Parathyroid adenoma (tissue), 2 donors: ENCODE data around the gene RFC3.

Experiments used
- H2AFZ ChIP-seq: fragments of 300-600 bp; sonication (generic); one replicate; pipeline ENCODE4 v1.7.0; 2017; ENCODE audit warnings: antibody characterized with exemption, mild to moderate bottlenecking
- H3K27ac ChIP-seq: fragments of 300-600 bp; sonication (generic); one replicate; pipeline ENCODE4 v1.7.0; 2017
- H3K27me3 ChIP-seq: fragments of 300-600 bp; sonication (generic); one replicate; pipeline ENCODE4 v1.7.0; 2017; ENCODE audit warnings: low read length; ENCODE audit not compliant: control insufficient read depth, insufficient read depth
- H3K36me3 ChIP-seq: fragments of 300-600 bp; sonication (generic); one replicate; pipeline ENCODE4 v1.7.0; 2017; ENCODE audit warnings: low read length; ENCODE audit not compliant: control insufficient read depth, insufficient read depth
- H3K4me1 ChIP-seq: fragments of 300-600 bp; sonication (generic); one replicate; pipeline ENCODE4 v1.7.0; 2017; ENCODE audit warnings: control low read depth
- H3K4me2 ChIP-seq: fragments of 300-600 bp; sonication (generic); one replicate; pipeline ENCODE4 v1.7.0; 2017; ENCODE audit warnings: low read length
- H3K4me3 ChIP-seq: fragments of 300-600 bp; sonication (generic); one replicate; pipeline ENCODE4 v1.7.0; 2017; ENCODE audit warnings: low read depth, low read length
- H3K79me2 ChIP-seq: fragments of 300-600 bp; sonication (generic); one replicate; pipeline ENCODE4 v1.7.0; 2017; ENCODE audit warnings: control low read depth
- H3K9ac ChIP-seq: fragments of 300-600 bp; sonication (generic); one replicate; pipeline ENCODE4 v1.7.0; 2017; ENCODE audit warnings: mild to moderate bottlenecking
- H3K9me3 ChIP-seq: fragments of 300-600 bp; sonication (generic); one replicate; pipeline ENCODE4 v1.7.0; 2017; ENCODE audit warnings: low read length; ENCODE audit not compliant: control insufficient read depth
- TF ChIP-seq, protein P1 (sequence below): fragments of 300-600 bp; sonication (generic); IDR thresholded peaks from one replicate; pipeline ENCODE4 v1.7.0; 2017; ENCODE audit warnings: antibody characterized with exemption, mild to moderate bottlenecking
- donor health status: primary hyperparathyroidism.

RFC3 gene

DNA sequence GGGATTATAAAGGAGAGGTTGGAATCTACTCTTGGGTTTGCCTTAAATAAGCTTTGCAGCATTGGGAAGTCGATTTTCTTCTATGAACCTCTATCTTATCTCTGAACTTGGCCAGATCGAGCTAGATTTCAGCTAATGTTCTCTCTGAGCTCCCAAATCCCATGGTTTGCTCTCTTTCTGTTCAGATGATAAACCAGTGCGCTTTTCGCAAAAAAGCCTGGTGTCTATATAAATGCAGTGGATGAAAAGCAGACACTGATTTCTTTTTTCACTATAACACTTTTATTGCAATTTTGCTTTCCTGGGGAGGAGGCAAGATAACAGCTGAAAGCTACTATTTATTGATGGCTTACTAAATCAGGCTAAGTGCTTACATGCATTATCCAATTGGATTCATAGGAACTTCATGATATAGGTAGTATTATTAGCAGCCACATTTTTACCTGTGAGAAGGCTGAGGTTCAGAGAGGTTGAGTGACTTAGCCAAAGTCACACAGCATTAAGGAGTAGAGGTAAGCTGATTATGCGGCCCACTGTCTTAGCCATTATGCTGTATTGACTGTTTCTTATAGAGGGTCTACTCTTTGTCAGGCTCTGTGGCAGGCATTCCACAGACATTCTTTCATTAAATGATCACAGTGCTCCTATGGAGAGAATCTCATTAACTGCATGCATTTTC is 58.9 kb downstream of the RFC3 start:
- Histone ChIP-seq H3K27ac (no peak overlapping the region), H3K4me2 (no peak overlapping the region), H3K9ac (no peak overlapping the region), H3K4me1 (no peaks in the 10 kb centered on the region), H3K27me3 (no peaks in the 10 kb centered on the region), H3K4me3 (no peak overlapping the region), H3K9me3 (no peaks in the 10 kb centered on the region), H3K36me3 (no peaks in the 10 kb centered on the region), H3K79me2 (no peaks in the 10 kb centered on the region), H2AFZ (no peak overlapping the region)
- TF ChIP-seq, protein P1, sequence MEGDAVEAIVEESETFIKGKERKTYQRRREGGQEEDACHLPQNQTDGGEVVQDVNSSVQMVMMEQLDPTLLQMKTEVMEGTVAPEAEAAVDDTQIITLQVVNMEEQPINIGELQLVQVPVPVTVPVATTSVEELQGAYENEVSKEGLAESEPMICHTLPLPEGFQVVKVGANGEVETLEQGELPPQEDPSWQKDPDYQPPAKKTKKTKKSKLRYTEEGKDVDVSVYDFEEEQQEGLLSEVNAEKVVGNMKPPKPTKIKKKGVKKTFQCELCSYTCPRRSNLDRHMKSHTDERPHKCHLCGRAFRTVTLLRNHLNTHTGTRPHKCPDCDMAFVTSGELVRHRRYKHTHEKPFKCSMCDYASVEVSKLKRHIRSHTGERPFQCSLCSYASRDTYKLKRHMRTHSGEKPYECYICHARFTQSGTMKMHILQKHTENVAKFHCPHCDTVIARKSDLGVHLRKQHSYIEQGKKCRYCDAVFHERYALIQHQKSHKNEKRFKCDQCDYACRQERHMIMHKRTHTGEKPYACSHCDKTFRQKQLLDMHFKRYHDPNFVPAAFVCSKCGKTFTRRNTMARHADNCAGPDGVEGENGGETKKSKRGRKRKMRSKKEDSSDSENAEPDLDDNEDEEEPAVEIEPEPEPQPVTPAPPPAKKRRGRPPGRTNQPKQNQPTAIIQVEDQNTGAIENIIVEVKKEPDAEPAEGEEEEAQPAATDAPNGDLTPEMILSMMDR, result no peak

DNA sequence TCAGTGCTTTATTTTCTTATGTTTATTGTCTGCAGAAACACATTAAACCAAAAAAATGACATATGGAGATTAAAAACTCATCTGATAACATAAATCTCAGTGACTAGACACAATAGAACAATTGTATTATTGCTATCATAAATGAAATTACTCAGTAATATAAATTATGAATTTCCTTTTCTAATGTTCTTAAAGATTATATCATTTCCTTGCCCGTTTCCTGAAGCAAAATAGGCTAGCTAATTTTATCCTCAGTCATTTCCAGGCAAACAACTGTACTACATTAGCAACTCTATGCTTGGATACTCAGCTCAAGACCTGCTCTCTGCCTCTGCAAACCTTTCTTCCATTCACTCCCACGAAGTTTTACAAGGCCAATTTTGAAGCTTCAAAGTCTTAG is 61.2 kb downstream of the RFC3 start:
- TF ChIP-seq, protein P1, result no peak
- Histone ChIP-seq H3K79me2 (no peaks in the 10 kb centered on the region), H3K9me3 (no peaks in the 10 kb centered on the region), H2AFZ (no peak overlapping the region), H3K9ac (no peak overlapping the region), H3K4me3 (no peak overlapping the region), H3K4me1 (no peaks in the 10 kb centered on the region), H3K27ac (no peak overlapping the region), H3K4me2 (no peak overlapping the region), H3K36me3 (no peaks in the 10 kb centered on the region), H3K27me3 (no peaks in the 10 kb centered on the region)

DNA sequence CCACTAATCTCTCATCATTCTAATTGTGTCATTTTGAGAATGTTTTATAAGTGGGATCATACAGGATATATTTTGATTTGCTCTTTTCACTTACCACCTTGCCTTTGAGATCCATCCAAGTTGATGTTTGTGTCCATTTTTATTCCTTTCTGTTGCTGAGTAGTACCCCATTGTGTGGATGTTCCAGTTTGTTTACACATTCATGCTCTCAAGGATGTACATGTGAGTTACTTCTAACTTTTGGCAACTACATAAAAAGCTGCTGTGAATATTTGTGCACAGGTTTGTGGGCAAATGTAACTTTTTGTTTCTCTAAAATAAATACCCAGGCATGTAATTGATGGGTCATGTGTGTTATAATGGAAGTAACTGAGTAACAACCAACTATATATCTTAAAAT is 64.9 kb downstream of the RFC3 start:
- Histone ChIP-seq H3K4me2 (no peak overlapping the region), H3K27me3 (no peaks in the 10 kb centered on the region), H3K4me1 (no peaks in the 10 kb centered on the region), H3K9me3 (no peaks in the 10 kb centered on the region), H3K27ac (no peak overlapping the region), H3K9ac (no peak overlapping the region), H3K36me3 (no peaks in the 10 kb centered on the region), H2AFZ (no peak overlapping the region), H3K79me2 (no peaks in the 10 kb centered on the region), H3K4me3 (no peak overlapping the region)
- TF ChIP-seq, protein P1, result no peak

DNA sequence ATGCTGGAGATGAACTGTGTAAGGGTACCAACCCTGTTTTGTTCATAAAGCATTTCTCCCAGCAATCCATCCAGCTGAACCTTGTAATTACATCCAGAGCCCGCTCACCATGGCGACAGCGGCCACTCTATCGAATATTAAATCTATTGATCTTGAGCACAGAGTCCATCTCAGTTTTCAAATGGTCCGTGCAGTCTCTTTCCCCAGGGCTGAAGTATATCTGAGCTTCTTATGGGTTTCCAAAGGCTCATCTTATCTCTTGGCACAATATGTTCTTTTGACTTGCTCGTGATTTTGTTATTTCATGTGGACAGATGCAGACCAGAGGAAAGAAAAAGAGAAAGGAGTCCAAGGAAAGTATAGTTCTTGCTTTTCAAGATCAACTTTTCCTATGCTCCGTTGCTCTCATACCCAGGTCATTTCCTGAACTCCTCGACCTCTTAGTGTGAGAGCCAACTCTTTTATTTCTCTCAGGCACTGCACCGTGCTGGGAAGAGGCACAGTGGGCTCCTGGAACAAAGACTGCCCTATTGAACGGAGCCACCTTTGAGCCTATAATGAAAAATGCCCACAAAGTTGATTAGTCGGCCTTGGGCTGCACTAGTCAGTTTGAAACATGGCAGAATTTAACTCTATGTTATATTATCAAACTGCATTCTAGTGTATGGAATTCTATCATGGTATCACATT is 66.7 kb downstream of the RFC3 start:
- Histone ChIP-seq H3K9ac (no peak overlapping the region), H3K4me3 (no peak overlapping the region), H3K79me2 (no peaks in the 10 kb centered on the region), H3K9me3 (no peaks in the 10 kb centered on the region), H3K27me3 (no peaks in the 10 kb centered on the region), H3K4me1 (no peaks in the 10 kb centered on the region), H3K4me2 (no peak overlapping the region), H3K36me3 (no peaks in the 10 kb centered on the region), H3K27ac (no peak overlapping the region), H2AFZ (no peak overlapping the region)
- TF ChIP-seq, protein P1, result no peak
